Activated T-cell treated with anti-CD3 and anti-CD28 coated beads, Interleukin-2, amount 50 U/mL, for 4 hours (primary cell): ENCODE measurements around the gene OPRL1. TPM values are rescaled to one million over a fixed set of nuclear protein-coding genes. Genes with fewer than 3 reads are reported as not detected.
A peak's percentile ranks its signal among the peaks of the same experiment; 100 is the strongest.

ENCODE experiments used
- ATAC-seq, 2 donors: fragments of 200-7000 bp; cut with Tn5 transposase; one replicate each; pipeline ENCODE4 v1.10.0; 2021
- DNase-seq: peaks from one replicate; pipeline ENCODE4 v3.0.0-alpha.2; 2020
- H3K27me3 Mint-ChIP-seq: one replicate; pipeline ENCODE4 v1.8.0; 2021; ENCODE audit warnings: low read depth, mixed read lengths
- H3K36me3 Mint-ChIP-seq: one replicate; pipeline ENCODE4 v1.8.0; 2022; ENCODE audit warnings: mixed read lengths; ENCODE audit not compliant: insufficient read depth
- H3K4me1 Mint-ChIP-seq: one replicate; pipeline ENCODE4 v1.8.0; 2021; ENCODE audit warnings: low read depth, mixed read lengths
- H3K4me3 Mint-ChIP-seq: one replicate; pipeline ENCODE4 v1.8.0; 2021; ENCODE audit warnings: mild to moderate bottlenecking, moderate library complexity, mixed read lengths
- H3K9me3 Mint-ChIP-seq: one replicate; pipeline ENCODE4 v1.8.0; 2021; ENCODE audit warnings: mixed read lengths
- total RNA-seq, 3 donors: library from RNA; stranded (reverse); gene quantifications; one replicate each; pipeline ENCODE4 v1.2.1, GENCODE V29; 2021

OPRL1 gene
- total RNA-seq, 3 donors from 2014 or later, result 0.05 to 0.11 TPM; not detected in 1

DNA sequence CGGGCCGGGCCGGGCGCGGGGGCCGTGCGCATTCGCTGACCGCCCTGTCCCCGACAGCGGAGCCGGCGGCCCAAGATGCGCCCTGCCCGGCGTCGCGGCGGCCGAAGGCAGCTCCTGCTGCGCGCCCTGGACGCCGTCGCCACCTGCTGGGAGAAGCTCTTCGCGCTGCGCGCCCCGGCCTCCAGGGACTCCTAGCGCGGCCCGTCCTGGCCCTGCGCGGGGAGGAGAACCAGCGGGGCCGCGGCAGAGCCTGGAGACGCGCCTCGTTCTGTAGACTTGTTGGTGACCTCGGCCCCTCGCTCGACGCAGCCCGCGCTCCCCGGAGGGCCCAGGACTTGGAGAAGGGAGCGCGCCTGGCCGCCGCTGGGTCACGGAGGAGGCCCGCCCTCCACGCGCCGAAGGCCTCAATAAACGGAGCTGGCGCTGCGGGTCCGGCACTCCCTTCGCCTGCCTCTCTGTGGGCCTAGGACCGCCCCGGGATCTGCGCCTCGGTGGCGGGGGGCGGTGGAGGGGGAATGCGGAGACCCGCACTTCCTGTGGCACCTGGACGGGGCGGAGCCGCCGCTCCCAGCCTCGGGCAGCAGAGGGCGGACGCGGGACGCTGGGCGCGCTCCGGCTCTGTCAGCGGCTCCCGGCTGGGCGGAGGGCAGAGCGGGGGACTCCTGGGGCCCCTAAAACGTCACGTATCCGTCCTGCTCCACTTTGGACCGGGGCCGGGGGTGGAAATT, 41.2 kb upstream of the OPRL1 start:
- H3K36me3 Mint-ChIP-seq, result peaks cover 2% of the 10 kb centered on the region
- H3K4me3 Mint-ChIP-seq, result peak overlapping the region; percentile 71
- peaks cover 61% of the 10 kb centered on the region for H3K4me1 Mint-ChIP-seq
- H3K27me3 Mint-ChIP-seq, result no peaks in the 10 kb centered on the region
- no peaks in the 10 kb centered on the region for H3K9me3 Mint-ChIP-seq
- ATAC-seq, result peak; percentile 75 to 79
- DNase-seq, result peak; percentile 73

DNA sequence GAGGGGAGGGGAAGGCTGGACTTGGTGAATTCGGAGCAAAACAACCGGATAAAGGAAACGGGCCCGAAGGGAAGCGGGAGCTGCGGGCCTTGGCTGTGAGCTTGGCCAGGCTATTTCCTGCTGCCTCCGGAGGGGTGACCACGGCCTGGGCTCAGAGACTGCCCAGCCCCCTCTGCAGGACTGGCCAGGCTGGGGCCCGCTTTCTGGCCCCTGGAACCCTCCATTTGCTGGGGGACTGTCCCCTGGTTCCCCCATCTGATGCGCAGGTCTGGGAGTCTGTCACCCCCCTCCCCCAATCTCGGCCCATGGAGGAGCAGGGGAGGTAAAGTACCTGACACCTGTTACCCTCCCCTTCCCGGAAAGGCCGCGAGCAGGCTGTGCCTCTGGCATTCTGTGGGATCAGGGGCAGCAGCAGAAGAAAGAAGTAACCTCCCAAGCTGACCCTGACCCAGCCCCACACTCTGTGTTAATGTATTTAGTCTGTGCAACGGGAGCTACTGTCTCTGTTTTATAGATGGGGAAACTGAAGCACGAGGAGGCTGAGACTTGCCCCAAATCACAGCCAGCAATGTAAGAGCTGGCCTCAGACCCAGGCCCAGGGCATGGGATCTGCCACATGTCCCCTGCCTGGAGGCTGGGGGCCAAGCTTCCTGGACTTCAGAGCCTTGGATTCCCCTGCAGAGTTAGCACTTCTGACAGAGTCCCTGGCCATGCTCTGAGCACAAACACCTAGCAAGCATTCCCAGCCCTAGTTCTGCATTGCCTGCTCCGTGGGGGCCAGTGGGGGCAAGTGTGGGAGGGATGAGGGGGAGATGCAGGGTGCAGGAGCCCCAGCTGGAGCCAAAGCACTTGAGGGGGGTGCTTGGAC, 40.4 kb upstream of the OPRL1 start:
- Mint-ChIP-seq H3K9me3 (no peaks in the 10 kb centered on the region), H3K36me3 (peaks cover under 1% of the 10 kb centered on the region), H3K27me3 (no peaks in the 10 kb centered on the region), H3K4me1 (peaks cover 56% of the 10 kb centered on the region), H3K4me3 (peak overlapping the region; percentile 71)
- DNase-seq (no peak), ATAC-seq (no peak)

DNA sequence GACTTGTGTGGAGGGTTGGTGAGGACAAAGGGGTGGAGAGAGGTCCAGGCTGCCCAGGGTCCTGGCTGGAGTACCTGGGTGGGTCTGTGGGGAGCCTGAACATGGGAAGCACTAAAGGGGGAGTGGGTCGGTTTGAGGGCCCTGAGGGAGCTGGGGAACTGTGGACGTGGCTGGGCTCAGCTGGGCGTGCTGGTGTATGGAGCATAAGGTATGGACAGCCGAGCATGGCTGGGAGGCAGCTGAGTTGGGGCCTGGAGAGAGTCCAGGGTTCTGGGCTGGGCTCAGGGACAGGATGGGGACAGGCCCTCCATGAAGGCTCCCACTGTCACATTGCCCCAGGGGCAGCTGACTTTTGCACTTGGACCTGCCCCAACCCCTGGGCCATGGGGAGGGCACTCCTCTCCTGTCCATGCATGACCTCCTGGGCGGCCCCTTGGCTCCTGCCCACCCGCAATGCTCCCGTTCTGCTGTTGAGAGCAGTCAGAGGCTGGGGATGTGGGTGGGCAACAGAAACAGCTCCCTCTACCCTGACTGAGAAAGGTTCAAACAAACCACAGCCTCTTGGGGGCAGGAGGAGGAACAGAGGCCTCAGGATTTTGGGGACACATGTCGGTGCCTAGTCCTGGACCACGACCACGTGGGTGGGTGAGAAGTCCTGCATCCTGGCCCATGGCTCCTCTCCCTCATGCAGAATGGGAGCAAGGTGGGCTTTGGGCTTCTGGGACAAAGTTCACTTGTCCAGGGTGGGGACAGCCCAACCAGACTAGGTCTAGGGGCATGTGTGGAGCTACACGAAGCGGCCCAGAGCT, 39.4 kb upstream of the OPRL1 start:
- H3K36me3 Mint-ChIP-seq, result no peaks in the 10 kb centered on the region
- H3K9me3 Mint-ChIP-seq, result no peaks in the 10 kb centered on the region
- no peak for ATAC-seq
- H3K27me3 Mint-ChIP-seq, result no peaks in the 10 kb centered on the region
- H3K4me3 Mint-ChIP-seq, result peak overlapping the region; percentile 53
- peaks cover 48% of the 10 kb centered on the region for H3K4me1 Mint-ChIP-seq
- no peak for DNase-seq

DNA sequence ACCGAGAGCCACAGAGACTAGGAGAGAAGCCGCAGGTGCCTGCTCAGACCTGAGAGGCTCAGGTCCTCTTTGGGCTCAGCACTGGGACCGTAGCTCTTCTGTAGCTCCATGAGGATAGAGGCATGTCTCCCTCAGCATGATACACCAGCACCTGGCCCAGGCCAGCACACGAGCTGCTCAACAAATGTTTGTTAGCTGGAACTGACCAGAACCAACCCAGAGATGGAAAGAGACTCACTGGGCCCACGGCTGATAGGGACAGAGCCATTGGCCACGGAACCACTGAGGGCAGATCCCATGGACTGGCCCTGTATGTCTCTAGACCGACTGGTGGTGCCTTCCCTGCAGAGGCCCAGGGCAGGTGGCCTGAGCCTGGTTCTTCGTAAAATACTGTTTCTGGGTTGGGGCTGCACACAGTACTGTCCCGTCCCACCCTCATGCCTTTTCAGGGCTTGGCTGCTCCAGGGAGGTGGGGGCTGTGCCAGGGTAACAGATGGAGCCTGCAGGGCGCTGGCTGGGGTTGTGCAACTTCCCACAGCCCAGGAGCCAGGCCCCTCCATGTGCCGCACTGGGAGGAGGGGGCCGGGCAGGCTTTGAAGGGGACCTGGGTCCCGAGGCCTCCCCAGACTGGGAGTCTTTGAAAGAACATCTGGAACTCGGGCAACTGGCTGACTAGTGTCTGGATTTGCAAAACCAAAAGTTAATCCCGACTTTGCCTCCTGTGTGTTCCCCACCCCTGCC, 38.7 kb upstream of the OPRL1 start:
- DNase-seq (no peak), ATAC-seq (no peak)
- Mint-ChIP-seq H3K36me3 (no peaks in the 10 kb centered on the region), H3K27me3 (peaks cover 4% of the 10 kb centered on the region), H3K4me1 (peaks cover 51% of the 10 kb centered on the region), H3K4me3 (peak overlapping the region; percentile 77), H3K9me3 (no peaks in the 10 kb centered on the region)

DNA sequence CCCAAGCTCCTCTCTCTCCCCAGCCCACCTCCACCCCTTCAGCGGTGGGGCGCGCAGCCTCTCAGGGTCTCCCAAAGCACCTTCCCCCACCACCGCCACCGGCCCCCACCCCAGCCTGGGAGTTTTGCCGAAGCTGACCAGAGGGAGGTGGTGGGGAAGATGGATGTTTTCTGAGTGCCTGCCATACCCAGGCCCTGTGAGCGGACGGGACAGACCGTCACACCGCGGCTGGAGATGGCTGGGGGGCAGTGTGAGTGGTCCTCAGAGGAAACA, 38.2 kb upstream of the OPRL1 start:
- no peak for DNase-seq
- Mint-ChIP-seq H3K27me3 (peaks cover 9% of the 10 kb centered on the region), H3K4me3 (peak overlapping the region; percentile 77), H3K9me3 (no peaks in the 10 kb centered on the region), H3K4me1 (peaks cover 48% of the 10 kb centered on the region), H3K36me3 (no peaks in the 10 kb centered on the region)
- no peak for ATAC-seq

DNA sequence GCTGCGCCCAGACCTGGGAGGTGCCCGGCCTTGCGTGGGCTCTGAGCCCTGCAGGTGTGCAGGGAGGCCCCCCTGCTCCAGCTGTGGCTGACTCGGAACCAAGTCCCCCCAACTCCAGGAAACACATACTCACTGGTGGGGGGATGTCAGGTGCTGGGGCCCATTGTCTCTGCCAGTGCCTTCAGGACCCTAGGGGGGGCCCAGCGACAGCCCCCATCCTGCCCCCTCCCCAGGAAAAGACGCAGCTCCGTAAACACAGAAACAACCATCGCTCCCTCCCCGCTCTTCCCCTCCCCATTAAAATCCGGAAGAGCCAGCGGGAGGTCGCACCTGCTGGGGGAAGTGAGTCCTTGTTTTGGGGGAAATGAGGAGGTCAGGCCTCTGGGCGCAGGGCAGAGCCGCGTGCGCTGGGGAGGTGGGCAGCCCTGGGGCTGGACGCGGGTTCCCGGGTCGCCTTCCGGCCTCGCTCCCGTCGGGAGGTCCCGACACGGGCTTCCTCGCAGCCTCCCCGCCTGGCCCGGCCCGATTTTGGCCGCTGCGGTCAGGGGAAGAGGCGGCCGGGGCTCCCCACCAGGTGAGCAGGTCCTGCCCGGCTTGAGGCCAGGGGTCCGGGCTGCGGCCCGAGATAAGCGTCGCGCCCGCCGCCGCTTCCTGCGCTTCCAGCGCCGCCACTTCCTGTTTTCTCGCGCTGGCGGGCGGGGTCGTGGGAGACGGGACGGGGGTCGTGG, 37.7 kb upstream of the OPRL1 start:
- DNase-seq, result no peak
- Mint-ChIP-seq H3K9me3 (no peaks in the 10 kb centered on the region), H3K4me3 (peak overlapping the region; percentile 77), H3K4me1 (peaks cover 43% of the 10 kb centered on the region), H3K36me3 (no peaks in the 10 kb centered on the region), H3K27me3 (peaks cover 14% of the 10 kb centered on the region)
- no peak for ATAC-seq

DNA sequence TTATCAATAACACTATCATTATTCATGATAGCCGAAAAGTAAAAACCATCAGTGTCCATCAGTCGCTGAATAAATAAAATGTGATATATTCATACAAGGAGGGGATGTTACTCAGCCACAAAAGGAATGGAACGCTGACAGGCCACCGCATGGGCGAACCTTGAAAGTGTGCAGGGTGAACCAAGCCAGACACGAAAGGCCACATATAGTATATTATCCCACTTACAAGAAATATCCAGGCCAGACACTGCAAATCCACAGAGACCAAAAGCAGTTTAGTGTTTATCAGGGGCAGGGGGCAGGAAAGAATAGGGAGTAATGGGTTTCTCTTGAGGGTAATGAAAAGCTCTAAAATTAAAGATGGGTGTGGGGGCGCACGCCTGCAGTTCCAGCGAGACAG, 36.1 kb upstream of the OPRL1 start:
- H3K9me3 Mint-ChIP-seq, result no peaks in the 10 kb centered on the region
- H3K36me3 Mint-ChIP-seq, result no peaks in the 10 kb centered on the region
- ATAC-seq (no peak), DNase-seq (no peak)
- H3K4me1 Mint-ChIP-seq, result peaks cover 37% of the 10 kb centered on the region
- H3K27me3 Mint-ChIP-seq, result peaks cover 19% of the 10 kb centered on the region
- H3K4me3 Mint-ChIP-seq, result peak overlapping the region; percentile 73

DNA sequence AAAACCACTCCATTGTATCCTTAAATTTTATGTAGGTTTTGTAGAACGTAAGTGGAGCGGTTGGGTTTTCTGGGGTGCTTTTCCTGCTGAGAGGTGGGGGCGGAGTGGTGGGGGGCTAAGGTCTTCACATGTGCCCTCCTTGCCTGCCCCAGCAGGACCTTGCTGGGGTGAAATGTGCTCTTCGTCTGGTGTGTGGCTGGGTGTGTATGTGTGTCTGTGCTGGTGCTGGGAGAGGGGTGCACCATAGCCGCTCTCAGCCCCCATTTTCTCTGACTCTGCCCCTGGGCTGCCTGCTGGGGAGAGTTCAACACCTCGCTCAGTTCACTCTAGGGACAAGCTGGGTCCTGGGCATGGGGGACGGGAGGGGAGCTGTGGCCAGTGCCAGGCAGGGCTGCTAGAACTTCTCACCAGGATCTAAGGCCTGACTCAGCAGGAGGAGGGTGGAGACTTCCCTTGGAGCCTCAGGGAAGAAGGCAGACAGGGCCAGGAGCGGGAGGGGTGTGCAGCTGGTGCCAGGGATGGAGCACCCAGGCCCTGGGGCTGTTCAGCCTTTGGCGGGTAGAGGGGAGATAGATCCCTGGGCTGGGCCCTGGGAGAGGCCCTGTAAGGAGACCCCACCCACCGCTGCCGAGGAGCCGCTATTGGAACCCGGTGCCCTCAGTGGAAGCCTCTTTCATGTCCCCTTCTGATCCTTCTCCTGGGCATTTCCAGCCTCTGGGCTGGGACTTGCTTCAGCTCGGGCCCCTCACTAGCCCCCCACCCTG, 35.2 kb upstream of the OPRL1 start:
- H3K4me3 Mint-ChIP-seq, result no peak overlapping the region
- H3K4me1 Mint-ChIP-seq, result peaks cover 33% of the 10 kb centered on the region
- no peaks in the 10 kb centered on the region for H3K9me3 Mint-ChIP-seq
- no peak for DNase-seq
- ATAC-seq, result no peak
- no peaks in the 10 kb centered on the region for H3K36me3 Mint-ChIP-seq
- H3K27me3 Mint-ChIP-seq, result peaks cover 20% of the 10 kb centered on the region

DNA sequence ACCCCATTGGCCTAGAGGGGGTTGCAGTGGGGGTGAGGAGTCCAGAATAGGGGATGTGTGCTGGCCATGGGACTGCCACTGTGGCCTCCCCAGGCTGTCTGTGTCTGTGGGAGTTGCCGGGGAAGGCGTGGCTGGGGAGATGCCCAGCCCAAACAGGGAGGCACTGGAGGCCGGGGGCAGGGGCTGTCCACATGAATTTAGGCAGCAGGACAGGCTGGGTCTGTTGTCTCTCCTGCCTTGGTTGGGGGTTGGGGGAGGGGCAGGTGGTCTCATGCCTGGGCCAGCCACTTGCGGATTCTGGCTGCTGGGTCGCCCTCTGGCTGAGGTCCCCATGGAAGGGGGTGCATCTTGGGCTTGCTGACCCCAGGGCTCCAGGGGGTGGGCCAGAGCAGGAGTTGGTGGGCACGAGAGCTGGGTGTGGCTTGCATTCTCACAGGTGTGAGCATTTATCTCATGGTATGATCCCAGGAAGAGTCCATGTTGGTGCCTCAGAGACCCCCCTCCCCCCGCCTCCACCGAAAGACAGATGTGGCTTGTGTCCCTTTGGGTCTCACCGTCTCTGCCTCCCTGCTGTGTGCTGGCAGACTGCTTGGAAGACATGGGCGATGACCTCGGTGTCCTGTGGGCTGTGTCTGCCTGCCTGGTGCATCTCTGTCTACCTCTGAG, 34.4 kb upstream of the OPRL1 start:
- no peak overlapping the region for H3K4me3 Mint-ChIP-seq
- peaks cover 25% of the 10 kb centered on the region for H3K27me3 Mint-ChIP-seq
- no peaks in the 10 kb centered on the region for H3K36me3 Mint-ChIP-seq
- peaks cover 28% of the 10 kb centered on the region for H3K4me1 Mint-ChIP-seq
- DNase-seq (no peak), ATAC-seq (no peak)
- no peaks in the 10 kb centered on the region for H3K9me3 Mint-ChIP-seq

DNA sequence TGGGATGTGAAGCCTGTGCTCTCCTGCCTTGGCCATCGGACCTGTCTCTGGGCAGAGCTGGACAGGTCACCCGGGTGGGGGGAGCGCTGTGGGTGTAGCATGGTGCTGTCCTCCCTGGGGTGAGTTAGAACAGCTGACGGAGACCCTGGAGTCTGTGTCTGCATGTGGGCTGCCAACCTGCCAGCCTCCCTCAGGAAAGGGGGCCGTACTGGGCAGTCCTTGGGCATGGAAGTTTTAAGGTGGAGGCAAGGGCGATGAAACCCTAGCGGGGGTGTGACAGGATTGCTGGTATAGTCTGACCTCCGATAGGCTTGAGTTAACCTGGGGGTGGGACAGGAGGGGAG, 32.9 kb upstream of the OPRL1 start:
- ATAC-seq (no peak), DNase-seq (no peak)
- no peak overlapping the region for H3K4me3 Mint-ChIP-seq
- peaks cover 39% of the 10 kb centered on the region for H3K27me3 Mint-ChIP-seq
- H3K4me1 Mint-ChIP-seq, result peaks cover 18% of the 10 kb centered on the region
- H3K9me3 Mint-ChIP-seq, result no peaks in the 10 kb centered on the region
- no peaks in the 10 kb centered on the region for H3K36me3 Mint-ChIP-seq

DNA sequence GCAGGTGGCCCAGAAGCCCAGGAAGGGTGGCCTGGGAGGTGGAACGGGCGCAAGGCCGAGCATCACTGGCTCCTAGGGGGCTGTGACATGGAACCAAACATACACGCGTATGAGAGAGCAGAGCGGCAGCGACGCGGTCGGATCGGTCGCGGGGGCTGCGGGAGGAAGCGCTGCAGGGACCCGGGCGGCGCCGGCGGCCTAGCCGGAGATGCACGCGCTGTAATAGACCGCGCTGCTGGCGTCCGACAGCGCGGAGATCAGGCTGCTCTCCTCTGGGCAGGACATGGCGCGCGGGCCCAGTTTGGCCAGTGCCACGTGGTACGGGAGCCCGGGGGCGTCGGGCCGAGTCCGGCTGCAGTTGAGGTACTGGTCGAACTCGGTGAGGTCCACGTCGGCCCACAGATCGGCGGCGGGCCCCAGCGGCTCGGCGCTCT, 31.9 kb upstream of the OPRL1 start:
- ATAC-seq, result no peak
- Mint-ChIP-seq H3K27me3 (peaks cover 42% of the 10 kb centered on the region), H3K36me3 (no peaks in the 10 kb centered on the region), H3K9me3 (no peaks in the 10 kb centered on the region), H3K4me3 (no peak overlapping the region), H3K4me1 (peaks cover 16% of the 10 kb centered on the region)
- no peak for DNase-seq

DNA sequence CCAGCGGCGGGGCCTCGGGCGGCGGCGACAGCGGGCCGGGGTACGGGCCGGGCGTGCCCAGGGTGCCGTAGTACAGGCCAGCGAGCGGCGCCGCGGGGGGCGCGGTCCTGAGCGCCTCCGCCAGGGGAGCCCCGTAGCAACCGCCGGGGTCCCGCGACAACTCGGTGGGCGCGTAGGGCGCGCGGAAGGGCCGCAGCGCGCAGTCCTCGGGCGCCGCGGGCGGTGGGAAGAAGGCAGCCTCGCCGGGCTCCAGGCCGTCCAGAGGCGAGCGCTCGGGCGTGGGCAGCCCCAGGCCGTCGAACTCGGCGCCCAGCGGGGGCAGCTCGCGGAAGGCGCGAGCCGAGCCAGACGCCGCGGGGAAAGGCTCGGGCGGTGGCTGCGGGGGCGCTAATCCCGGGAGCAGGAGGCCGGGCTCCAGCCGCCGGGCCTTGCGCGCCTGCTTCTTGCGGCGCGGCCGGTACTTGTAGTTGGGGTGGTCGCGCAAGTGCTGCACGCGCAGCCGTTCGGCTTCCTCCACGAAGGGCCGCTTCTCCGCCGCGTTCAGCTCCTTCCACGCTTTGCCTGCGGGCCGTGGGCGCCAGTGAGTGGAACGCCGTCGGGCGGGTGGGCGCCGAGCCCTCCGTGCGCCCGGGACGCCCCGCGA, 31.4 kb upstream of the OPRL1 start:
- H3K9me3 Mint-ChIP-seq, result no peaks in the 10 kb centered on the region
- peaks cover 15% of the 10 kb centered on the region for H3K4me1 Mint-ChIP-seq
- no peak overlapping the region for H3K4me3 Mint-ChIP-seq
- peaks cover 47% of the 10 kb centered on the region for H3K27me3 Mint-ChIP-seq
- no peaks in the 10 kb centered on the region for H3K36me3 Mint-ChIP-seq
- DNase-seq (no peak), ATAC-seq (peak; percentile 7 to 26)
